Measurements from ENCODE around the gene TMEM130. TPM values are rescaled to one million over a fixed set of nuclear protein-coding genes. Genes with fewer than 3 reads are reported as not detected.

Gene TMEM130
- total and polyA plus RNA-seq, 9 of the 15 experiments (the other 6 are each of a cell fraction or from before 2014, with no cell fraction given) = 0.07 TPM; not detected in 8

DNA sequence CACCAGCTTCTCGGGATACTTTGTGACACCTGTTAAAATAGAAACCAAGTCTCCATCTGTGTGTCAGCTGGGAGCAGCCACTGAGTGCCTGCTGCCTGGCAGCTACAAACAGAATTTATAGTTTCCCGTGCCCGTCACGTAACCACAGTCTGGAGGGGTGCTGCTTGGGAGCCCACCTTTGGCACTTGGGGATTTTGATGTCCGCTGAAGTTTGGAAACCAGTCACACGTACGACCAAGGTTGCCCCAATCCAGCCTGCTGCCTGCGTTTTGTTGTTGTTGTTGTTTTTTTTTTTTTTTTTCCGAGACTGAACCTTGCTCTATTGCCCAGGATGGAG lies 10.1 kb upstream of the TMEM130 start:
- Histone ChIP-seq H2AFZ (ENCODE audit: low read depth, low read length) (no peak overlapping the region), H3K9me1 (ENCODE audit: control insufficient read depth, insufficient read depth, low read length) (peaks cover 4% of the 10 kb centered on the region), H3K36me3 (ENCODE audit: control insufficient read depth, insufficient read depth, low read length) (peaks cover 48% of the 10 kb centered on the region), H3K79me2 (ENCODE audit: control insufficient read depth, insufficient read depth, low read length) (peaks cover 35% of the 10 kb centered on the region), H3K4me3 (peak overlapping the region; percentile 85), H3K27ac (ENCODE audit: extremely low read depth, low read depth, low read length) (no peak overlapping the region; the same call in 2 of the 3 replicates), H3K9me3 (replicated peaks; ENCODE audit: control insufficient read depth, insufficient read depth, low read depth, low read length) (no peaks in the 10 kb centered on the region), H3K9ac (ENCODE audit: insufficient read depth in 1 of 2, low read depth in 2 of 2, low read length in 2 of 2) (peak overlapping the region; percentile 97 to 100; a peak in 3 of 4 replicates), H3K27me3 (ENCODE audit: control insufficient read depth in 2 of 2, insufficient read depth in 2 of 2, low read length in 2 of 2) (no peaks in the 10 kb centered on the region), H4K20me1 (replicated peaks; ENCODE audit: control insufficient read depth, insufficient read depth, low read length) (peaks cover 10% of the 10 kb centered on the region; the same call in 1 of the 2 replicates), H3K4me1 (replicated peaks in 1 of 2; ENCODE audit: control insufficient read depth in 2 of 2, insufficient read depth in 2 of 2, low read length in 2 of 2) (peaks cover 3 to 32% of the 10 kb centered on the region in 2 experiments; a peak in 4 of 5 replicates), H3K4me2 (ENCODE audit: insufficient read depth, low read length) (peak overlapping the region; percentile 88)
- DNase-seq (ENCODE audit: extremely low read depth in 1 of 4, low spot score in 3 of 4) = no peak
- WGBS (ENCODE audit: insufficient coverage, low coverage, missing lambda C conversion rate) = 86% methylated on average over 9 of the region's 9 CpGs
- in situ Hi-C loops (cut with MboI) (no loop called here), intact Hi-C loops (cut with micrococcal nuclease) (no loop called here)
- FAIRE-seq = no peak
- TF ChIP-seq, protein P1, sequence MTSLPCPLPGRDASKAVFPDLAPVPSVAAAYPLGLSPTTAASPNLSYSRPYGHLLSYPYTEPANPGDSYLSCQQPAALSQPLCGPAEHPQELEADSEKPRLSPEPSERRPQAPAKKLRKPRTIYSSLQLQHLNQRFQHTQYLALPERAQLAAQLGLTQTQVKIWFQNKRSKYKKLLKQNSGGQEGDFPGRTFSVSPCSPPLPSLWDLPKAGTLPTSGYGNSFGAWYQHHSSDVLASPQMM (CRISPR knock-in tag; IDR thresholded peaks at IDR 0.05) = no peak
- TF ChIP-seq, protein P2, sequence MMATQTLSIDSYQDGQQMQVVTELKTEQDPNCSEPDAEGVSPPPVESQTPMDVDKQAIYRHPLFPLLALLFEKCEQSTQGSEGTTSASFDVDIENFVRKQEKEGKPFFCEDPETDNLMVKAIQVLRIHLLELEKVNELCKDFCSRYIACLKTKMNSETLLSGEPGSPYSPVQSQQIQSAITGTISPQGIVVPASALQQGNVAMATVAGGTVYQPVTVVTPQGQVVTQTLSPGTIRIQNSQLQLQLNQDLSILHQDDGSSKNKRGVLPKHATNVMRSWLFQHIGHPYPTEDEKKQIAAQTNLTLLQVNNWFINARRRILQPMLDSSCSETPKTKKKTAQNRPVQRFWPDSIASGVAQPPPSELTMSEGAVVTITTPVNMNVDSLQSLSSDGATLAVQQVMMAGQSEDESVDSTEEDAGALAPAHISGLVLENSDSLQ (IDR thresholded peaks at IDR 0.05) = 0 out of 2 replicates have a peak, but pooled peaks have one; percentile 1
- TF ChIP-seq ZKSCAN8 (CRISPR knock-in tag; IDR thresholded peaks at IDR 0.05) = no peak
- no peak for TF ChIP-seq KDM2B (CRISPR knock-in tag; IDR thresholded peaks at IDR 0.05)
- peak; percentile 34; the same call in 1 of the 2 replicates for TF ChIP-seq CEBPG (CRISPR knock-in tag; IDR thresholded peaks at IDR 0.05)
- no peak for TF ChIP-seq CEBPG (tag; conservative IDR thresholded peaks at IDR 0.05 in 1 of 2, IDR thresholded peaks at IDR 0.05 in 1 of 2)
- no peak for TF ChIP-seq MECOM (CRISPR knock-in tag; IDR thresholded peaks at IDR 0.05)
- no peak for ATAC-seq
- CTCF ChIA-PET (ENCODE audit: low intra/inter-chr PET ratio) = no interaction called here
- BruUV-seq (replicated peaks) = no TSS peak
- POLR2A ChIA-PET = interaction anchor here (0.6 to 1.0 kb wide), 3 partner anchors 11 to 814 kb away, joined by 3 read pairs; no protein-coding TSS in a partner anchor

Measured in K562 (cell line).